Keratinocyte (primary cell): ENCODE results near the gene MMP24. TPM values are rescaled to one million over a fixed set of nuclear protein-coding genes. Genes with fewer than 3 reads are reported as not detected.
"Not testable (repeated sequence)": the region's sequence is repeated elsewhere in the genome, so short reads cannot be mapped to it uniquely, and the experiment has no call there.

Experiments
- DNase-seq: peaks from one replicate; pipeline ENCODE4 v3.0.0-alpha.2; 2011; ENCODE audit warnings: low read depth, missing footprints, low spot score
- FAIRE-seq: peaks from 2 replicates; lab custom pipeline; 2011; peaks lifted over from hg19 to GRCh38; lab: Jason Lieb, UNC
- H2AFZ ChIP-seq: 2 replicates; pipeline ENCODE4 v1.6.0; 2012; ENCODE audit warnings: low read length, control low read depth, inconsistent platforms; ENCODE audit not compliant: control insufficient read depth
- H3K27ac ChIP-seq: 2 replicates; pipeline ENCODE4 v1.5.1; 2011; ENCODE audit warnings: low read length; ENCODE audit not compliant: control insufficient read depth, insufficient read depth
- H3K27me3 ChIP-seq: 3 replicates; pipeline ENCODE4 v1.6.0; 2011; ENCODE audit warnings: low read length; ENCODE audit not compliant: control insufficient read depth, insufficient read depth; ENCODE audit errors: extremely low read depth
- H3K36me3 ChIP-seq, 2 experiments: 2 replicates in 1 of 2; 3 replicates in 1 of 2; pipeline ENCODE4 v1.5.1; 2011; ENCODE audit warnings: low read length in 2 of 2, mild to moderate bottlenecking in 1 of 2; ENCODE audit not compliant: control insufficient read depth in 2 of 2, insufficient read depth in 2 of 2; ENCODE audit errors: extremely low read depth in 1 of 2
- H3K4me1 ChIP-seq: 3 replicates; pipeline ENCODE4 v1.5.1; 2011; ENCODE audit warnings: low read length; ENCODE audit not compliant: control insufficient read depth, insufficient read depth; ENCODE audit errors: extremely low read depth
- H3K4me2 ChIP-seq: 3 replicates; pipeline ENCODE4 v1.6.0; 2011; ENCODE audit warnings: low read depth, low read length; ENCODE audit not compliant: control insufficient read depth, insufficient read depth; ENCODE audit errors: extremely low read depth
- H3K4me3 ChIP-seq, 3 experiments: fragments of 200-600 bp in 1 of 3; sonication (generic) in 1 of 3; 2 replicates in 2 of 3; 3 replicates in 1 of 3; pipeline ENCODE4 v1.5.1; 2011 to 2016; ENCODE audit warnings: low read length in 3 of 3, mild to moderate bottlenecking in 3 of 3, control low read depth in 2 of 3, inconsistent platforms in 1 of 3, low read depth in 1 of 3, mixed read lengths in 1 of 3, mixed run types in 1 of 3, moderate library complexity in 1 of 3; ENCODE audit not compliant: control insufficient read depth in 2 of 3, insufficient read depth in 2 of 3; ENCODE audit errors: extremely low read depth in 1 of 3
- H3K79me2 ChIP-seq: 2 replicates; pipeline ENCODE4 v1.6.0; 2012; ENCODE audit warnings: low read length; ENCODE audit not compliant: control insufficient read depth, insufficient read depth
- H3K9ac ChIP-seq: 3 replicates; pipeline ENCODE4 v1.6.0; 2011; ENCODE audit warnings: low read length; ENCODE audit not compliant: control insufficient read depth, insufficient read depth; ENCODE audit errors: extremely low read depth
- H3K9me1 ChIP-seq: 3 replicates; pipeline ENCODE4 v1.6.0; 2011; ENCODE audit warnings: low read length; ENCODE audit not compliant: control insufficient read depth, insufficient read depth; ENCODE audit errors: extremely low read depth
- H3K9me3 ChIP-seq: 2 replicates; pipeline ENCODE4 v1.5.1; 2012; ENCODE audit warnings: low read depth, low read length; ENCODE audit not compliant: control insufficient read depth
- H4K20me1 ChIP-seq: 3 replicates; pipeline ENCODE4 v1.6.0; 2011; ENCODE audit warnings: low read length; ENCODE audit not compliant: control insufficient read depth, insufficient read depth; ENCODE audit errors: extremely low read depth
- EZH2 ChIP-seq: IDR thresholded peaks from one replicate; pipeline ENCODE4 v1.6.1; 2012; ENCODE audit warnings: inconsistent platforms, mild to moderate bottlenecking, low read length, moderate library complexity
- dilution Hi-C: fragments of 300-500 bp; cut with MboI; formaldehyde crosslinking; loops from one replicate; pipeline ENCODE4 v1.7.0; 2020; ENCODE audit warnings: low sequenced_read_pairs; ENCODE audit not compliant: extremely low pct_ligation_motif_present
- polyA plus RNA-seq, 5 experiments: library from polyadenylated mRNA; depleted of rRNA in 3 of 5; stranded (reverse) in 3 of 5; stranded (forward) in 1 of 5; unstranded in 1 of 5; fragments of >200 nt; gene quantifications; 1 replicate in 1 of 5; 2 replicates in 3 of 5; 3 replicates in 1 of 5; pipeline versions ENCODE4 v1.2.1 to v1.2.3, GENCODE V29; 2011 to 2012; ENCODE audit warnings: missing spikeins in 2 of 5, low read depth in 1 of 5, low replicate concordance in 1 of 5
- TF ChIP-seq, protein P1 (sequence below), 3 experiments: IDR thresholded peaks in 1 of 3; conservative IDR thresholded peaks in 1 of 3; optimal IDR thresholded peaks in 1 of 3; 2 replicates in 2 of 3; 3 replicates in 1 of 3; pipeline versions ENCODE3 to v1.5.1; 2011; ENCODE audit warnings: low read length in 3 of 3, mild to moderate bottlenecking in 3 of 3, moderate library complexity in 2 of 3, control low read depth in 1 of 3, inconsistent platforms in 1 of 3; ENCODE audit not compliant: insufficient read depth in 2 of 3; ENCODE audit errors: extremely low read depth in 1 of 3

The MMP24 gene
- polyA plus RNA-seq, 1 donor (not counting 4 experiments of a cell fraction or from before 2014, with no cell fraction given), result not detected

DNA sequence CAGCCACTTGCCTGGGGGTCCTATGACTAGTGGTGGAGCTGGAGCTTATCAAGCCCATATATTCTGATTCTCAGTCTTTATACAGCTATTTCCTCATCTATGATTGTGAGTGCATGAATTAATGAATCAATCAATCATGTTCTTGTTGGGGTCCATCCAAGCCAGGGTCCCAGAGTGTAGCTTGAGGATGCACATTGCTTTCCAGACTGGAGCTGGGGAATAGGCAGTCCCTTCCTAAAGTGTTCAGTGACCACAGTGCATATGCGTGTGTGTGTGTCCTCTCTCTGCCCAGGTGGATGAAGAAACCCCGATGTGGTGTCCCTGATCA is 25.1 kb downstream of the MMP24 start:
- Histone ChIP-seq H3K27ac (no peak overlapping the region), H3K4me3 (no peak overlapping the region), H3K4me2 (no peak overlapping the region), H2AFZ (no peak overlapping the region), H3K36me3 (no peaks in the 10 kb centered on the region), H3K9me1 (no peaks in the 10 kb centered on the region), H3K9ac (no peak overlapping the region), H3K79me2 (no peaks in the 10 kb centered on the region), H3K27me3 (no peaks in the 10 kb centered on the region), H4K20me1 (no peaks in the 10 kb centered on the region), H3K9me3 (no peaks in the 10 kb centered on the region), H3K4me1 (no peaks in the 10 kb centered on the region)
- FAIRE-seq (no peak), DNase-seq (no peak)
- dilution Hi-C loops, result no loop called here
- no peak for TF ChIP-seq EZH2
- TF ChIP-seq, protein P1, sequence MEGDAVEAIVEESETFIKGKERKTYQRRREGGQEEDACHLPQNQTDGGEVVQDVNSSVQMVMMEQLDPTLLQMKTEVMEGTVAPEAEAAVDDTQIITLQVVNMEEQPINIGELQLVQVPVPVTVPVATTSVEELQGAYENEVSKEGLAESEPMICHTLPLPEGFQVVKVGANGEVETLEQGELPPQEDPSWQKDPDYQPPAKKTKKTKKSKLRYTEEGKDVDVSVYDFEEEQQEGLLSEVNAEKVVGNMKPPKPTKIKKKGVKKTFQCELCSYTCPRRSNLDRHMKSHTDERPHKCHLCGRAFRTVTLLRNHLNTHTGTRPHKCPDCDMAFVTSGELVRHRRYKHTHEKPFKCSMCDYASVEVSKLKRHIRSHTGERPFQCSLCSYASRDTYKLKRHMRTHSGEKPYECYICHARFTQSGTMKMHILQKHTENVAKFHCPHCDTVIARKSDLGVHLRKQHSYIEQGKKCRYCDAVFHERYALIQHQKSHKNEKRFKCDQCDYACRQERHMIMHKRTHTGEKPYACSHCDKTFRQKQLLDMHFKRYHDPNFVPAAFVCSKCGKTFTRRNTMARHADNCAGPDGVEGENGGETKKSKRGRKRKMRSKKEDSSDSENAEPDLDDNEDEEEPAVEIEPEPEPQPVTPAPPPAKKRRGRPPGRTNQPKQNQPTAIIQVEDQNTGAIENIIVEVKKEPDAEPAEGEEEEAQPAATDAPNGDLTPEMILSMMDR (optimal IDR thresholded peaks at IDR 0.05 in 1 of 3, IDR thresholded peaks at IDR 0.05 in 1 of 3, conservative IDR thresholded peaks at IDR 0.05 in 1 of 3; ENCODE audit: extremely low read depth in 1 of 3, insufficient read depth in 2 of 3, low read length in 3 of 3), result no peak

DNA sequence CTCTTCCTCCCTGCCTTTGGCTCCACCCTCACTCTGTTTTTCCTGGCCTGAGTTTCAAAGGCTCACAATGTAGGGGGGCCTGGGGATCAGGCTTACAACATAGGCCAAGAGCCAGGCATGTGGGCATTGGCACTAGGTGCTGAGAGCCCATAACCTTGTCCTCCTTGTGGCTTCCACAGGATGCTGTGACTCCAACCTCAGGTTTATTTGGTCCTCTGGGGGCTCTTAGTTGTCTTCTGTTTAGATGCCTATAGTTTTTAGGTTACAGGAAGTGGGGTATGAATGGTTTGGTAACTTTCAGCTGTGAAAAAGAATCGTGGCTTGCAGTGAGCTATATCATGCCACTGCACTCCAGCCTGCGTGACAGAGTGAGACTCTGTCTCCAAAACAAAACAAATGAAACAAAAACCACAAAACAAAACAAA is 25.6 kb downstream of the MMP24 start:
- no peaks in the 10 kb centered on the region for H3K36me3 ChIP-seq
- no peaks in the 10 kb centered on the region for H3K9me3 ChIP-seq
- no peaks in the 10 kb centered on the region for H4K20me1 ChIP-seq
- no peak overlapping the region for H3K4me2 ChIP-seq
- H3K9ac ChIP-seq, result no peak overlapping the region
- no peaks in the 10 kb centered on the region for H3K27me3 ChIP-seq
- no peak overlapping the region for H2AFZ ChIP-seq
- DNase-seq, result no peak
- no peak overlapping the region for H3K4me3 ChIP-seq
- H3K79me2 ChIP-seq, result no peaks in the 10 kb centered on the region
- H3K9me1 ChIP-seq, result no peaks in the 10 kb centered on the region
- no peaks in the 10 kb centered on the region for H3K4me1 ChIP-seq
- dilution Hi-C loops, result no loop called here
- TF ChIP-seq EZH2, result no peak
- TF ChIP-seq, protein P1 (optimal IDR thresholded peaks at IDR 0.05 in 1 of 3, IDR thresholded peaks at IDR 0.05 in 1 of 3, conservative IDR thresholded peaks at IDR 0.05 in 1 of 3; ENCODE audit: extremely low read depth in 1 of 3, insufficient read depth in 2 of 3, low read length in 3 of 3), result no peak
- H3K27ac ChIP-seq, result no peak overlapping the region
- no peak for FAIRE-seq

DNA sequence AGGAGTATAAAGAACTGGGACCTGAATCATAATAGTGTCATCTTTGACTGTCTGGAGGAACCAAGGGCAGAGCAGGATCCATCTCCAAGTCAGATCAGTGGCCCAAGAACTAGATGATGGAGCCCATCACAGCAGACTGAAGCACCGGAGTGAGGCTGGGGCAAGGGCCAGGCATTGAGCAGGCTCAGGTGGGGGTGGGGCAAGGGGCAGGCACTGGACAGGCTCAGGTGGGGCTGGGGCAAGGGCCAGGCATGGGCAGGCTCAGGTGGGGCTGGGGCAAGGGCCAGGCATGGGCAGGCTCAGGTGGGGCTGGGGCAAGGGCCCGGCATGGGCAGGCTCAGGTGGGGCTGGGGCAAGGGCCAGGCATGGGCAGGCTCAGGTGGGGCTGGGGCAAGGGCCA is 26.1 kb downstream of the MMP24 start:
- H3K9me3 ChIP-seq, H3K79me2 ChIP-seq, H3K4me1 ChIP-seq, H2AFZ ChIP-seq, H4K20me1 ChIP-seq, H3K9ac ChIP-seq, H3K4me2 ChIP-seq, DNase-seq, H3K9me1 ChIP-seq, H3K27ac ChIP-seq, FAIRE-seq, H3K36me3 ChIP-seq, H3K4me3 ChIP-seq, dilution Hi-C loops, H3K27me3 ChIP-seq: not testable (repeated sequence)
